H9 (cell line): Measurements from ENCODE around the gene KLKB1. TPM values are rescaled to one million over a fixed set of nuclear protein-coding genes. Genes with fewer than 3 reads are reported as not detected.

Source experiments
- DNase-seq: peaks from one replicate; pipeline ENCODE4 v3.0.0-alpha.2; 2017
- H2AFZ ChIP-seq: one replicate; pipeline ENCODE4 v1.6.1; 2013; ENCODE audit warnings: mild to moderate bottlenecking, low read length, control low read depth, moderate library complexity
- H2AK5ac ChIP-seq: 2 replicates; pipeline ENCODE4 v1.6.1; 2013; ENCODE audit warnings: low read length, control low read depth, mixed read lengths; ENCODE audit not compliant: insufficient read length
- H2BK120ac ChIP-seq: one replicate; pipeline ENCODE4 v1.6.1; 2013; ENCODE audit warnings: low read depth, mild to moderate bottlenecking, low read length, control low read depth, inconsistent platforms; ENCODE audit not compliant: poor library complexity, severe bottlenecking
- H2BK12ac ChIP-seq: 2 replicates; pipeline ENCODE4 v1.6.1; 2013; ENCODE audit warnings: low read length, control low read depth, mixed read lengths, low read depth; ENCODE audit not compliant: insufficient read length
- H2BK15ac ChIP-seq: 2 replicates; pipeline ENCODE4 v1.6.1; 2013; ENCODE audit warnings: low read depth, low read length, control low read depth
- H2BK20ac ChIP-seq: one replicate; pipeline ENCODE4 v1.6.1; 2013; ENCODE audit warnings: low read depth, mild to moderate bottlenecking, low read length, control low read depth, inconsistent platforms; ENCODE audit not compliant: poor library complexity, severe bottlenecking
- H2BK5ac ChIP-seq: 2 replicates; pipeline ENCODE4 v1.6.1; 2013; ENCODE audit warnings: low read length, control low read depth, mixed read lengths; ENCODE audit not compliant: insufficient read length
- H3K14ac ChIP-seq: 2 replicates; pipeline ENCODE4 v1.6.1; 2013; ENCODE audit warnings: low read length, control low read depth; ENCODE audit not compliant: insufficient read depth
- H3K18ac ChIP-seq: 2 replicates; pipeline ENCODE4 v1.6.1; 2013; ENCODE audit warnings: low read depth, mild to moderate bottlenecking, mixed read lengths, low read length, control low read depth; ENCODE audit not compliant: insufficient read length
- H3K23ac ChIP-seq: 2 replicates; pipeline ENCODE4 v1.6.1; 2013; ENCODE audit warnings: low read length, control low read depth, mixed read lengths, low read depth; ENCODE audit not compliant: insufficient read length
- H3K23me2 ChIP-seq: 2 replicates; pipeline ENCODE4 v1.6.1; 2013; ENCODE audit warnings: low read depth, mild to moderate bottlenecking, mixed read lengths, low read length, control low read depth; ENCODE audit not compliant: insufficient read length, poor library complexity, severe bottlenecking
- H3K27ac ChIP-seq: 2 replicates; pipeline ENCODE4 v1.5.1; 2013; ENCODE audit warnings: low read length, control low read depth, mixed read lengths, low read depth; ENCODE audit not compliant: insufficient read length
- H3K27me3 ChIP-seq: 2 replicates; pipeline ENCODE4 v1.6.1; 2013; ENCODE audit warnings: low read length, control low read depth, inconsistent platforms; ENCODE audit not compliant: insufficient read depth
- H3K4ac ChIP-seq: 2 replicates; pipeline ENCODE4 v1.6.1; 2013; ENCODE audit warnings: low read depth, mild to moderate bottlenecking, control low read depth, inconsistent platforms, low read length, moderate library complexity
- H3K4me1 ChIP-seq: 2 replicates; pipeline ENCODE4 v1.6.1; 2013; ENCODE audit warnings: low read length, control low read depth, inconsistent platforms; ENCODE audit not compliant: insufficient read depth
- H3K4me2 ChIP-seq: 2 replicates; pipeline ENCODE4 v1.6.1; 2013; ENCODE audit warnings: low read length, control low read depth, mixed read lengths; ENCODE audit not compliant: insufficient read length, insufficient read depth
- H3K56ac ChIP-seq: 2 replicates; pipeline ENCODE4 v1.6.1; 2013; ENCODE audit warnings: low read depth, mild to moderate bottlenecking, mixed read lengths, low read length, control low read depth; ENCODE audit not compliant: insufficient read length
- H3K79me1 ChIP-seq: 2 replicates; pipeline ENCODE4 v1.6.1; 2013; ENCODE audit warnings: low read depth, mild to moderate bottlenecking, moderate library complexity, low read length, control low read depth, inconsistent platforms; ENCODE audit not compliant: insufficient read depth, poor library complexity, severe bottlenecking
- H3K79me2 ChIP-seq: 2 replicates; pipeline ENCODE4 v1.6.1; 2013; ENCODE audit warnings: low read length, control low read depth, inconsistent platforms; ENCODE audit not compliant: insufficient read depth
- H3K9ac ChIP-seq: 2 replicates; pipeline ENCODE4 v1.6.1; 2013; ENCODE audit warnings: low read length, control low read depth, mixed read lengths; ENCODE audit not compliant: insufficient read length; ENCODE audit errors: extremely low read depth
- H3K9me3 ChIP-seq: one replicate; pipeline ENCODE4 v1.6.1; 2013; ENCODE audit warnings: low read depth, low read length, inconsistent platforms; ENCODE audit not compliant: control insufficient read depth
- H3T11ph ChIP-seq: one replicate; pipeline ENCODE4 v1.6.1; 2013; ENCODE audit warnings: mild to moderate bottlenecking, low read length, control low read depth, inconsistent platforms
- H4K20me1 ChIP-seq: one replicate; pipeline ENCODE4 v1.6.1; 2013; ENCODE audit not compliant: control insufficient read depth, insufficient read length, insufficient read depth
- H4K5ac ChIP-seq: 2 replicates; pipeline ENCODE4 v1.6.1; 2013; ENCODE audit warnings: low read depth, mild to moderate bottlenecking, mixed read lengths, low read length, control low read depth; ENCODE audit not compliant: insufficient read length
- H4K8ac ChIP-seq: replicated peaks from 2 replicates; pipeline ENCODE4 v1.6.1; 2013; ENCODE audit warnings: low read length, control low read depth, mixed read lengths, low read depth; ENCODE audit not compliant: insufficient read length
- H4K91ac ChIP-seq: 2 replicates; pipeline ENCODE4 v1.6.1; 2013; ENCODE audit warnings: low read depth, mild to moderate bottlenecking, moderate library complexity, mixed read lengths, low read length, control low read depth; ENCODE audit not compliant: insufficient read length
- H3K27ac Mint-ChIP-seq, 3 experiments: 2 replicates in 2 of 3; 3 replicates in 1 of 3; pipeline ENCODE4 v1.8.0; 2020 to 2021; ENCODE audit warnings: mixed read lengths in 3 of 3, mild to moderate bottlenecking in 1 of 3, moderate library complexity in 1 of 3
- H3K27me3 Mint-ChIP-seq: 2 replicates; pipeline ENCODE4 v1.8.0; 2021; ENCODE audit warnings: low read depth, mild to moderate bottlenecking, moderate library complexity, mixed read lengths
- H3K36me3 Mint-ChIP-seq, 3 experiments: 2 replicates in 2 of 3; 3 replicates in 1 of 3; pipeline ENCODE4 v1.8.0; 2020 to 2021; ENCODE audit warnings: low read depth in 3 of 3, mixed read lengths in 3 of 3; ENCODE audit not compliant: insufficient read depth in 1 of 3
- H3K4me1 Mint-ChIP-seq, 2 experiments: 2 replicates each; pipeline ENCODE4 v1.8.0; 2020; ENCODE audit warnings: mixed read lengths in 2 of 2
- H3K4me3 Mint-ChIP-seq, 2 experiments: 2 replicates in 1 of 2; 3 replicates in 1 of 2; pipeline ENCODE4 v1.8.0; 2020 to 2021; ENCODE audit warnings: mild to moderate bottlenecking in 2 of 2, mixed read lengths in 2 of 2, moderate library complexity in 1 of 2
- H3K9me3 Mint-ChIP-seq, 2 experiments: 2 replicates in 1 of 2; 3 replicates in 1 of 2; pipeline ENCODE4 v1.8.0; 2020; ENCODE audit warnings: mild to moderate bottlenecking in 2 of 2, mixed read lengths in 2 of 2, moderate library complexity in 1 of 2
- CTCF ChIP-seq: fragments of 200-600 bp; sonication (generic); conservative IDR thresholded peaks from 3 replicates; pipeline ENCODE4 v1.8.0; 2021; ENCODE audit warnings: antibody characterized with exemption, mild to moderate bottlenecking
- WGBS: extraction: QIAGEN DNeasy Blood & Tissue Kit; methylation state at CpG from one replicate; pipeline ENCODE4 v1.1.7; 2013; ENCODE audit warnings: missing lambda C conversion rate, low lambda C conversion rate, mixed read lengths; ENCODE audit not compliant: insufficient read length; ENCODE audit errors: extremely low coverage; 5-methylcytosine and 5-hydroxymethylcytosine counted together
- total RNA-seq: library from RNA; stranded (reverse); gene quantifications from 2 replicates; pipeline ENCODE4 v1.2.1, GENCODE V29; 2021

KLKB1 gene
- total RNA-seq, 1 experiment from 2014 or later, result 21.8 TPM

- Histone ChIP-seq H3K23ac (no peak overlapping the region), H2AFZ (no peak overlapping the region), H3K23me2 (no peaks in the 10 kb centered on the region), H3K4me2 (no peak overlapping the region), H3K4me1 (no peaks in the 10 kb centered on the region; the same call in 1 of the 2 replicates), H2BK15ac (no peak overlapping the region), H3K56ac (no peak overlapping the region), H3K9ac (no peak overlapping the region), H3K27me3 (no peaks in the 10 kb centered on the region), H3T11ph (no peak overlapping the region), H3K79me2 (no peaks in the 10 kb centered on the region), H4K5ac (no peak overlapping the region), H3K4ac (no peak overlapping the region), H3K18ac (no peak overlapping the region), H2AK5ac (no peak overlapping the region), H3K27ac (no peak overlapping the region), H4K91ac (no peak overlapping the region), H3K9me3 (no peaks in the 10 kb centered on the region), H2BK20ac (no peak overlapping the region), H4K20me1 (no peaks in the 10 kb centered on the region), H3K79me1 (no peaks in the 10 kb centered on the region), H2BK120ac (no peak overlapping the region), H2BK5ac (no peak overlapping the region), H4K8ac (no peak overlapping the region), H3K14ac (no peak overlapping the region), H2BK12ac (no peak overlapping the region)
- no peaks in the 10 kb centered on the region for H3K9me3 Mint-ChIP-seq
- no peak for DNase-seq
- H3K27me3 Mint-ChIP-seq, result peaks cover 14% of the 10 kb centered on the region
- peaks cover 0 to 3% (median 0%) of the 10 kb centered on the region in 3 experiments; a peak in 1 of 7 replicates for H3K36me3 Mint-ChIP-seq
- no peak for TF ChIP-seq CTCF
- no peak overlapping the region for H3K27ac Mint-ChIP-seq
- H3K4me1 Mint-ChIP-seq, result peaks cover 0 to 10% of the 10 kb centered on the region in 2 experiments; a peak in 1 of 4 replicates
- no CpG with 5 or more reads among the region's 13 CpGs for WGBS
- no peak overlapping the region for H3K4me3 Mint-ChIP-seq
These were observed 77.7 kb downstream of the KLKB1 start for GRCh38 chr4:186304866-186305505.
